Islet of Langerhans (tissue), 1 donor: ENCODE data around the gene AP1B1.

ENCODE experiments used
- FAIRE-seq: peaks from one replicate; lab custom pipeline; 2011; peaks lifted over from hg19 to GRCh38; lab: Jason Lieb, UNC

Gene AP1B1

DNA sequence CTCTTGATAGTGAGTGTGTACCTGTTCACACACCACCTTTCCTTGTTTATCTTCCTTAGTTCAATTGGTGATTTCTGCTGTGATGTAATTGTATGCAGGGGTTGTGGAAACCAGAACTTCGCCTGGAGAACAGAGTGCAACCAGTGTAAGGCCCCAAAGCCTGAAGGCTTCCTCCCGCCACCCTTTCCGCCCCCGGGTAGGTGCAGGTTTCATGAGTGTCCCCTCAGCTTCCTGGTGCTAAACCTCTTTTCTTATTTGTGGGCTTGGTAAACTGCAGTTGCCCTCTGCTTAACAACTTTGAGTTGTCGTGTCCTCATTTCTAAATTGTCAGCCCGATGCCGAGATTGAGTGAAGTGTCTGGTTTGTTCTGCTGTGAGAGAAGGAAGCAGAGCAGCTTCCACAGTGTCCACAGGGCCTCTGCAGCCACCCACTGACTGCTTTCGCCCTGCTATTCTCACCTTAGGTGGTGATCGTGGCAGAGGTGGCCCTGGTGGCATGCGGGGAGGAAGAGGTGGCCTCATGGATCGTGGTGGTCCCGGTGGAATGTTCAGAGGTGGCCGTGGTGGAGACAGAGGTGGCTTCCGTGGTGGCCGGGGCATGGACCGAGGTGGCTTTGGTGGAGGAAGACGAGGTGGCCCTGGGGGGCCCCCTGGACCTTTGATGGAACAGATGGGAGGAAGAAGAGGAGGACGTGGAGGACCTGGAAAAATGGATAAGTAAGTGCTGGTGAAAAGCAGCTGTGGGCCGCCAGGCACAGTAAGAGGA, 89.1 kb downstream of the AP1B1 start:
- FAIRE-seq, result no peak

GRCh38 chr22:29298641-29299040, 89.7 kb downstream of the AP1B1 start:
- FAIRE-seq, result no peak

GRCh38 chr22:29292379-29292778, 96.0 kb downstream of the AP1B1 start:
- FAIRE-seq, result no peak

DNA sequence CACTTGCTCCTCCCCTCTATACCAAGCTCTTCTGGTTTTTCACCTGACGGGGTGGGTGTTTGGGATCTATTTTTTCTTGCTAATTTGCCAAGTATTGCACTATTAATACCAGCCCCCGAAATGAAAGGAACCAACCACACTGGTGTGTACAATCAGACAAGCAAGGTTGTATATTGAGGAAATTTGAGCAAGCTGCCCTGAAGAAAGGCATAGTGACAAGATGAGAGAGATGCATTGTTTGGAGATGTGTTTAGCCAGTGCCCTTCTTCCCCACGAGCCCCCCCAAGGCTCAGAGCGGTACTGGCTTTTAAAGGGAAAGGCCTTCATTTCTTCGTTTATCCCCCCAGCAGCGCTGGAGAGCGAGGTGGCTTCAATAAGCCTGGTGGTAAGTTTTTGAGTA, 97.2 kb downstream of the AP1B1 start:
- FAIRE-seq, result no peak

DNA sequence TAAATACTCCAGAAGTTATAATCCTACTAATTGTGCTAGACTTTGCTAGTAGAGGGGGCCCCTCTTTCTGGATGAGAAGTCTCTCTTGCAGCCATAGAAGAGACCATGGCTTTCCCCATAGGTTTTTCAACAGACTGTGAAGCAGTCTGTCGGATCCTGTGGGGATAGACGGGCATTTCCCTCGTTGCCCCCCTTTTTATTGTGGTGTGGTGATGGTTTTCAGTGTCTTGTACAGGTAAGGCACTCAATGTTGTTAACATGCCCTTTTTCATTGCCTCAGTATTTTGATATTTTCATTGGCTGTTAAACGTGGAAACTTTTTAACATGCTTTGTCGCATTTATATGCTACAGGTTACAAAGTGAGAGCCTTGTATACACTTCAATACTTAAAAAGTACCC, 98.3 kb downstream of the AP1B1 start:
- FAIRE-seq, result no peak

DNA sequence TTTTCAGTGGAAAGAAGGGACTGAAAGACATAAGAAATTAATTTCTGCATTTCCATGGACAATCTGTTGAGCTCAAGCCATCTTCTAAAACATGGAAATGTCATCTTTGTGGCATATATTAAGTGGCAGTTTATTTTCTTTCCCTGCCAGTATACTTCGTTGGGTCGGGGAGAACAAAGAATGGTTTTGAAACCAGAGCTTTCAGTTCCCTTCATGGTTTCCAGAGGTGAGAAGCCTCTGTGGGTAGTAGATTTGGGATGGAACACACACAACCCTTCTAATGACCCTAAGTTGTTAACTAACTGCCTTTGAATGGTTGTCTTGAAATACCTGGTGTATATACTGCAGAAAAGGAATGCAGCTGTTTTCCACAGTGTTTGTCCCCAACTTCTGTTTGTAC, 99.5 kb downstream of the AP1B1 start:
- no peak for FAIRE-seq

- no peak for FAIRE-seq
Measured at GRCh38 chr22:29284196-29284595, 104.2 kb downstream of the AP1B1 start.

- FAIRE-seq, result no peak
Measured at GRCh38 chr22:29277927-29278326, 110.4 kb downstream of the AP1B1 start.
